Measurements from ENCODE around the gene FHAD1. TPM values are rescaled to one million over a fixed set of nuclear protein-coding genes. Genes with fewer than 3 reads are reported as not detected.
A peak's percentile ranks its signal among the peaks of the same experiment; 100 is the strongest.

FHAD1 gene
- total RNA-seq, 1 donor from 2014 or later = 0.99 TPM

DNA sequence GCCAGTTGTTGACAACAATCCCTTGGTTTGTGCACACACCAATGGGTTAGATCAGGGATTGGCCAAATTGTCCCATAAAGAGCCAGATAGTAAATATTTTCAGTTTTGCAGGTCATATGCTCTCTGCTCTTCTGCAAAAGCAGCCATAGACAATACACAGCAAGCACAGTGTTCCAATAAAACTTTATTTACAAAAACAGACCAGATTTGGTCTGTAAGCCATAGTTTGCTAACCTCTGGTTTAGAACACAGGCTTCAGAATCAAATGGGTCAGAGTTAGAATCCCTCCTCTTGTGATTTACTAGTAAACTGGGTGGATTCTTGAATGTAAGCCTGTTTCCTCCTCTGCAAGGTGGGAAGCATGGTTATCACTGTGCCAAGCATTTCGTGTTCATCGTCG, 97.4 kb downstream of the FHAD1 start:
- no peak for DNase-seq (ENCODE audit: low read depth)

- DNase-seq (ENCODE audit: low read depth) = no peak
Observed at GRCh38 chr1:15344800-15345704, 98.0 kb downstream of the FHAD1 start.

DNA sequence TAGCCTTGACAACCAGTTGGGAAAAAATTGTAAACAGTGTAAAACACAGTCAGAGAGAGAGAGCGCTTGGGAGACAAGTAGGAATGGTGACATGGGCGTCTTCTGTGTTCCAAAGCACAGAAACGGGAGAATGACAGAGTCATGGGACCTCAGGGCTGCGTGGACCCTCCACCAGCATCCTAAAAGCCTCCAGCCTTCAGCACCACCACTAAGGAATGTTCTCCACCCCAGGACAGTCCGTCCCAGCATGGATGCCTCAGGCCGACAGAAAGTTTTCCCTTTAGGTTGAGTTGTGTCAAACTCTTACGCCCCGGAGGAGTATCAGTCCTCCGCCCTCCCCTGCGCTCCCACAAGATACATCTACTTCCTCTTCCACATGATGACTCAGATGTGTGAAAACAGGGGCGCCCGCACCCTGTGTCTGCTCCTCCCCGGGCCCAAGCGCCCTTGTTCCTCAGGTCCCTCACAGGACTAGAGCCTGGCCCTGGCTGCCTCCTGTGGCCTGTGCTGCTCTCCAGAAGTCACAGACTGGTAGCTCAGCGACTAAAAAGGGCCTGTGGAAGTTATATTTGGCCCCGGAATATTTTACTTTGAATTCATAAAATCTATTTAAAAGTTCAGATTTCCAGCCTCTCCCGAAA, 98.8 kb downstream of the FHAD1 start:
- DNase-seq (ENCODE audit: low read depth) = no peak

DNA sequence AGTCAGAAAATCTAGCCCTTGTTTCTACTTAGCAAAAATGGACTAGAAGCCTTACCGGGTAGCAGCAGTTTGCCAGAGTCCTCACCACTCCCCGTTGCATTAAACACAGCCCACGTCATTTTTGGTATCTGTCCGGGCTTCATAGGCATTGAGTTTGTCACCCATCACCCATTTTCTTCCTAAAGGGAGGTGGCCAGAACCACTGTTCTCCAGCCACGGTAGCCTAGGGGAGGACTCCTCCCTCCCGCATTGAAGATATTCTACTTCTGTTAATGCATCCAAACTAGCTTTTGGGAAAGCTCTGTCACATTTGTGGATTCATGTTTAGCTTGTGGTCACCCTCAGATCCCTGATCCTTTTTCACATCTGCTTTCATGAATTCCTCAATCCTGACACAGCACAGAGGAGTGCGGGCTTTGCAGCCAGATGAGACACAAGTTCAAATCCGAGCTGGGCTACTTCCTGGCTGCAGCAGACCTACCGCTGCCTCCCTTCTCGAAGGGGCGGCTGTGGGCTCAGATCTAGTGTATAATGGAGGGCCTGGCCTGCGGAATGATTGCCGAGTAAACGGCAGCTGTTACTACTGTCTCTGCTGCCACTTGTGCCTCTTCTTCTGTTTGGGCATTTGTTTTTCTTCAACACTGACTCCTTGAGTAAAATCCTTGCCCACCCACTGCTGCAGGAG, 99.5 kb downstream of the FHAD1 start:
- DNase-seq (ENCODE audit: low read depth) = peak; percentile 45

GRCh38 chr1:15347182-15347581, 100.2 kb downstream of the FHAD1 start:
- no peak for DNase-seq (ENCODE audit: low read depth)

DNA sequence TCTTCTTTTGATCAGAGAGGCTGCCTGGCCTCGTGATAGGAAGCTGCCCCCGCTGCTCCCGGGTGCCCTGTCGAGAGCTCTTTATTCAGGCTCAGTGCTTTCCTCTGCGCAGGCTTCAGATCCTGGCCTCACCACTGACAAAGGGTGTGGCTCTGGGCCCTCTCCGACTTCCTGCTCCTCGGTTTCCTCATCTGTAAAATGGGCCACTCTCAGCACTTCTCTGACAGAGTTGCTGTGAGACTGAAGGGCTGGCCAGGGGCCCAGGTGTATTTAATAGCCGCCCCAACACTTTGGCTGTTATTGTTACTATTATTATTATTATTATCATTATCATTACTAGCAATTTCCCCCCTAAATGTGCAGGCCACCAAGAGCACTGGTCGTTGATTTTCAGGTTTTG, 101.6 kb downstream of the FHAD1 start:
- DNase-seq (ENCODE audit: low read depth) = no peak

GRCh38 chr1:15349133-15349532, 102.1 kb downstream of the FHAD1 start:
- no peak for DNase-seq (ENCODE audit: low read depth)

- no peak for DNase-seq (ENCODE audit: low read depth)
Observed at GRCh38 chr1:15350151-15350550, 103.1 kb downstream of the FHAD1 start.

DNA sequence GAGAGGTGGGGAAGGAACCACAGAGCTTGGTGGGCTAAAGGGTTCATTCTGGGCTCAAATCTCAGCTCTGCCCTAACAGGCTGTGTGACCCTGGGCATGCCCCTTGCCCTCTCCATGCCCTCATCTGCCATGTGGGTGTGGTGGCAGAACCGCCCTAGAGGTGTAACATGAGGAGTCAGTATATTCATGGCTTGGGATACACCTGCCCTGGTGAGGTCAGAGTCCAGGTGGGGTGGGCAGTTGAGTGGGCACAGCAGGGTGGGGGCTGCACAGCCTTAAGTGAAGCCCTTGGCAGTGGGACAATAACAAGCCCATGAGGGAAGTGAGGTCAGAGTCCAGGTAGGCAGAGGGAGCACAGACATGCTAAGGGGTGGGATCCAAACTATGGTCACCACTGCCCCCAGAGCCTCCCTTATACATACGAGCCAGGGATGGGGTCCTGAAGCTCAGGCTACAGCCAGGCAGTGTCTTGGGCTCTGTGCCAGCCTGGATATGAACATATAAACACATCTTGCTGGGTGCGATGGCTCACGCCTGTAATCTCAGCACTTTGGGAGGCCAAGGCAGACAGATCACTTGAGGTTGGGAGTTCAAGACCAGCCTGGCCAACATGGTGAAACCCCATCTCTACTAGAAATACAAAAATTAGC, 103.7 kb downstream of the FHAD1 start:
- no peak for DNase-seq (ENCODE audit: low read depth)

DNA sequence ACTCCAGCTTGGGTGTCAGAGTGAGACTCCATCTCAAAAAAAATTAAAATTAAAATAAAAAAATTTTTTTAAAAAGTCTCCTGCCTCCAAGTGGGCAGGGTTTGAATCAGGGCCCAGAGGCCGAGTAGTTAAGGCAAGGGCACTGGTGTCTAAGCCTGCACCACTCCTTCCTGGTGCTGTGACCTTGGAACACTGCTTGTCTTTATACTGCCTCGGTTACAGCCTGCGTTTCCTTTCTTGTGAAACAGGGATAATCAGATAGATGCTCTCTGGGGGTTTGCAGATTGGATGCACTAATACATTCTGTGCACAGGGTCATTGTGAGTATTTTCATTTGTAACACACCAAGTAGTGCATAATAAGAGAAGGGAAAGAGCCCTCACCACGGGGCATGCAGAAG, 104.3 kb downstream of the FHAD1 start:
- DNase-seq (ENCODE audit: low read depth) = no peak

DNA sequence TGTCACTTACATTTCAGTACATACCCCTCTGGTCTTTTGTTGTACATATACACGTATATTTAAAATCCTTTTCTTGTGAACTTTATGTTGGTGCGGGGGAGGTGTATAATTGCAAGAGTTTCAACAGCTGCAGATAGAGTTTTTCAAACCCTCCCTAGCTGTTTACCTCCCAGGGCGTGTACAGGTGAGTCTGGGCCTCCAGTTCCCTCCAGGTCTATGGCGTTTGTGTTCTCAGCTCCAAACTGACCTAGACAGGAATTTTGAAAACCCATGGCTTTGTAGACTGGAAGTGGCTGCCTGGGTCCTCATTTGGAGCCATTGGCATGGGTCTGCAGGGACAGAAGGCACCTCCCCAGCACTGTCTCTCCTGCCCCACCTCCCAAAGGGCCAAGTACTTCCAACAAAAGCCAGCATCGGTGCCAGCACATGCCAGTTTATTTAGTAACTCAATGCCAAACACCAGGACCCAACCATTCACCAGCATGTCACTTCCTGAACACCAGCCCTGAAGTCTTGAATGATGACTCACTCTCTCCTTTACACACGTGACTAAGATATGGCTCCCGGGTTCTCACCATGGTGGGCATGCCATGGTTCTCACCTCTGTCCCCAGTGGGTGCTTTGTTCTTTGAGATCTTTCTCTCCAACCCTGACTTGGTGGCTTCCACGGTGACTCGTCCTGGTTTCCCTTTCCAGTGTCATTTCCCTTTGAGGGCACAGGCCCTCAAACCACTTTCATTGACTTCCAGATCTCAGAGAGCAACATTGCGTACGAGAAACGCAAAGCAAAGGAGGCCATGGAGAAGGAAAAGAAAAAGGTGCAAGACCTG, 105.3 kb downstream of the FHAD1 start:
- DNase-seq (ENCODE audit: low read depth) = peak; percentile 77

DNA sequence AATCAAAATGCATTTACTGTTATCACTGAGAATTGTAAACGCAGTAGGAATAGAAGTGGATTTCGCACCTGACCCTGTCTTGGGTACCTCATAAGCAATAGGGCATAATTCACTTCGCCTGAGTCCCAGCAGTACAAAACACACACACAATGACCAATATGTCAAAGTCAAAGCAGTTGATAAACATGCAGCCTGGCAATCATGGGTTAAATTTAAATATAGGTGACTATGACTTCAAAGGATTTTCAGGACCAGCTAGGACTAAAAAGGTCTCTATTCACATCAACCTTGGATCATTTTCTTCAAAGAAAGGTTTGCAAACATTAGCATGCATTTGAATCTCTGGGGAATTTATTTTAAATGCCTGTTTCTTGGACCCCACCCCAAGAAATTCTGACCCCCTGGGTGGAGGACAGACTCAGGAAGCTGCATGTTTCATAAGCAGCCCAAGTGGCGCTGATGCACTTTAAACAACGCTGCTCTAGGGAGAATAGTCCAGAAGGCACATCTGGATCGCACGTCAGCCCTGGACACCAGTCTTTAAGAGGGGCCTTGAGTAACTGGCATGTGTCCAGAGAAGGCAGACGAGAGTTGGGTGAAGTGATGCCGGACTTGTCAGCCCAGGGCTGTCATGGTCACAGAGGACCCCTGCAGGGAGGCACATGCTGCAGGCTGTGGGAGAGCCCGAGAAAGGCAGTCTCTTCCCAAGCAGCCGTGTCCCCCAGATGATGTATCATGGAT, 107.0 kb downstream of the FHAD1 start:
- no peak for DNase-seq (ENCODE audit: low read depth)

- DNase-seq (ENCODE audit: low read depth) = peak; percentile 22
Observed at GRCh38 chr1:15354580-15354965, 107.5 kb downstream of the FHAD1 start.

GRCh38 chr1:15355968-15356625, 109.1 kb downstream of the FHAD1 start:
- DNase-seq (ENCODE audit: low read depth) = no peak

DNA sequence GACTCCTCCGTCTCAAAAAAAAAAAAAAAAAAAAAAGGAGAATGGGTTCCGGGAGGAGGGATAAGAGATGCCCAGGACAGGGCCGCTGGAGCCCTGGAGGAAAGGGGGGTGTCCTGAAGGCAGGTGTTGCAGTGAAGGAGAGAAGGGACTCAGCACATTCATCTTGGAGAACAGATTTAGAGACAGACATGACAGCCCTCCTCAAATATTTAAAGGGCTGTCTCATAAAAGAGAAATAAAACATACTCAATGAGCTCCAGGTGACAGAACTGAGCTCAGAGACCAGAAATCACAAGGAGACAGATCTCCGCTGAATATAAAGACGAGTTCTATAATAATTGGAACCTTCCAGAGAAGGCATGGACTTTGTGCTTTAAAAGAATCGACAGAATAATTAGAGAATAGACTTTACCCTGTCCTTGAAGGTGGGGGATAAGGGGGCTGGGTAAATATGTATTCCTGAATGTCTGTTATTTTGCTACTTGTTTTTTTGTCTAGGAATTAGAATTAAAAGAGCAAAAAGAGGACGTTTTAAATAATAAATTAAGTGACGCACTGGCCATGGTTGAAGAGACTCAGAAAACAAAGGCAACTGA, 110.7 kb downstream of the FHAD1 start:
- no peak for DNase-seq (ENCODE audit: low read depth)

GRCh38 chr1:15358565-15359133, 111.6 kb downstream of the FHAD1 start:
- DNase-seq (ENCODE audit: low read depth) = no peak

GRCh38 chr1:15360700-15361099, 113.7 kb downstream of the FHAD1 start:
- no peak for DNase-seq (ENCODE audit: low read depth)

GRCh38 chr1:15362096-15362736, 115.2 kb downstream of the FHAD1 start:
- DNase-seq (ENCODE audit: low read depth) = no peak
